ENCODE data around the gene GNG8. TPM values are rescaled to one million over a fixed set of nuclear protein-coding genes. Genes with fewer than 3 reads are reported as not detected.

The GNG8 gene
- total RNA-seq, 2 donors from 2014 or later, result not detected

- intact Hi-C loops (cut with DNase I), result loop anchor here in 1 of 2 donors (10.0 kb wide), 1 partner anchor 127 kb away; no protein-coding TSS in a partner anchor
- peak; percentile 46 for DNase-seq (ENCODE audit: low spot score)
Measured at GRCh38 chr19:46608178-46608577, 27.8 kb downstream of the GNG8 start.

GRCh38 chr19:46607448-46607841 lies 28.6 kb downstream of the GNG8 start:
- peak; percentile 67 for DNase-seq (ENCODE audit: low spot score)
- intact Hi-C loops (cut with DNase I), result loop anchor here in 1 of 2 donors (10.0 kb wide), 1 partner anchor 127 kb away; no protein-coding TSS in a partner anchor

GRCh38 chr19:46606681-46607447 lies 29.1 kb downstream of the GNG8 start:
- DNase-seq (ENCODE audit: low spot score), result peak; percentile 56
- intact Hi-C loops (cut with DNase I), result loop anchor here in 1 of 2 donors (10.0 kb wide), 1 partner anchor 128 kb away; no protein-coding TSS in a partner anchor

- peak; percentile 64 for DNase-seq (ENCODE audit: low spot score)
- intact Hi-C loops (cut with DNase I), result loop anchor here in 1 of 2 donors (10.0 kb wide), 1 partner anchor 129 kb away; no protein-coding TSS in a partner anchor
Measured at GRCh38 chr19:46606019-46606418, 30.0 kb downstream of the GNG8 start.

- intact Hi-C loops (cut with DNase I), result loop anchor here in 1 of 2 donors (10.0 kb wide), 1 partner anchor 129 kb away; no protein-coding TSS in a partner anchor
- no peak for DNase-seq (ENCODE audit: low spot score)
Measured at GRCh38 chr19:46605356-46605821, 30.6 kb downstream of the GNG8 start.

- DNase-seq (ENCODE audit: low spot score), result peak; percentile 69
- intact Hi-C loops (cut with DNase I), result loop anchor here in 1 of 2 donors (10.0 kb wide), 1 partner anchor 130 kb away; no protein-coding TSS in a partner anchor
Measured at GRCh38 chr19:46604781-46605355, 31.1 kb downstream of the GNG8 start.

GRCh38 chr19:46603752-46604231 lies 32.2 kb downstream of the GNG8 start:
- DNase-seq (ENCODE audit: low spot score), result no peak

GRCh38 chr19:46603195-46603637 lies 32.8 kb downstream of the GNG8 start:
- DNase-seq (ENCODE audit: low spot score), result no peak
- intact Hi-C loops (cut with DNase I), result loop anchor here in 1 of 2 donors (10.0 kb wide), 1 partner anchor 132 kb away; no protein-coding TSS in a partner anchor

More at GRCh38 chr19:46603752-46604231, 32.2 kb downstream of the GNG8 start:
- intact Hi-C loops (cut with DNase I), result loop anchor here in 1 of 2 donors (10.0 kb wide), 1 partner anchor 131 kb away; no protein-coding TSS in a partner anchor

- peak; percentile 76 for DNase-seq (ENCODE audit: low spot score)
- intact Hi-C loops (cut with DNase I), result loop anchor here in 1 of 2 donors (10.0 kb wide), 1 partner anchor 132 kb away; no protein-coding TSS in a partner anchor
Measured at GRCh38 chr19:46602392-46603194, 33.4 kb downstream of the GNG8 start.

GRCh38 chr19:46601318-46602224 lies 34.4 kb downstream of the GNG8 start, which contains the start of gene CALM3:
Gene CALM3, plus strand, starts transcription at chr19:46601330. Its CDS starts 105 bp downstream, at chr19:46601435.
- intact Hi-C loops (cut with DNase I), result loop anchor here in 1 of 2 donors (10.0 kb wide), 1 partner anchor 133 kb away; no protein-coding TSS in a partner anchor
- no peak for DNase-seq (ENCODE audit: low spot score)

GRCh38 chr19:46600384-46601317 lies 35.4 kb downstream of the GNG8 start:
- DNase-seq (ENCODE audit: low spot score), result peak; percentile 99
- intact Hi-C loops (cut with DNase I), result loop anchor here in 1 of 2 donors (10.0 kb wide), 1 partner anchor 134 kb away; no protein-coding TSS in a partner anchor

GRCh38 chr19:46599716-46600373 lies 36.2 kb downstream of the GNG8 start:
- no peak for DNase-seq (ENCODE audit: low spot score)
- intact Hi-C loops (cut with DNase I), result loop anchor here in 1 of 2 donors (10.0 kb wide), 1 partner anchor 135 kb away; no protein-coding TSS in a partner anchor

- intact Hi-C loops (cut with DNase I), result no loop called here
- DNase-seq (ENCODE audit: low spot score), result no peak
Measured at GRCh38 chr19:46598372-46598917, 37.6 kb downstream of the GNG8 start.

GRCh38 chr19:46596008-46596407 lies 40.0 kb downstream of the GNG8 start:
- intact Hi-C loops (cut with DNase I), result no loop called here
- peak; percentile 18 for DNase-seq (ENCODE audit: low spot score)

- no peak for DNase-seq (ENCODE audit: low spot score)
- intact Hi-C loops (cut with DNase I), result no loop called here
Measured at GRCh38 chr19:46591870-46592269, 44.1 kb downstream of the GNG8 start.

GRCh38 chr19:46591254-46591653 lies 44.7 kb downstream of the GNG8 start:
- intact Hi-C loops (cut with DNase I), result no loop called here
- no peak for DNase-seq (ENCODE audit: low spot score)
